OCI-LY1 (cell line): Measurements from ENCODE around the gene SEMA4B.

Experiments used
- H2AFZ ChIP-seq: fragments of 200-600 bp; sonication (generic), shearing (Covaris generic); 2 replicates; pipeline ENCODE4 v1.6.0; 2014; ENCODE audit warnings: antibody characterized with exemption, mild to moderate bottlenecking, low read length
- H3F3A ChIP-seq: fragments of 200-600 bp; sonication (generic), shearing (Covaris generic); 2 replicates; pipeline ENCODE4 v1.6.0; 2014; ENCODE audit warnings: mild to moderate bottlenecking, antibody characterized with exemption, low read length, moderate library complexity; ENCODE audit not compliant: insufficient read depth
- H3K27ac ChIP-seq: fragments of 200-600 bp; sonication (generic); 2 replicates; pipeline ENCODE4 v1.5.1; 2014; ENCODE audit warnings: low read length, mixed run types, mild to moderate bottlenecking, low read depth; ENCODE audit not compliant: poor library complexity, severe bottlenecking
- H3K27me3 ChIP-seq: fragments of 200-600 bp; sonication (generic); 2 replicates; pipeline ENCODE4 v1.6.0; 2014; ENCODE audit warnings: antibody characterized with exemption, mild to moderate bottlenecking, low read length, moderate library complexity; ENCODE audit not compliant: insufficient read depth
- H3K36me3 ChIP-seq: fragments of 200-600 bp; sonication (generic); 2 replicates; pipeline ENCODE4 v1.6.1; 2014; ENCODE audit warnings: mild to moderate bottlenecking, antibody characterized with exemption, low read length, moderate library complexity, mixed read lengths; ENCODE audit not compliant: insufficient read depth
- H3K4me1 ChIP-seq: fragments of 200-600 bp; sonication (generic); 2 replicates; pipeline ENCODE4 v1.5.1; 2014; ENCODE audit warnings: mild to moderate bottlenecking, low read length, moderate library complexity; ENCODE audit not compliant: insufficient read depth, severe bottlenecking
- H3K4me2 ChIP-seq: fragments of 200-600 bp; sonication (generic), shearing (Covaris generic); 2 replicates; pipeline ENCODE4 v1.6.1; 2014; ENCODE audit warnings: low read length
- H3K4me3 ChIP-seq: fragments of 200-600 bp; sonication (generic); 2 replicates; pipeline ENCODE4 v1.5.1; 2014; ENCODE audit warnings: low read length, low read depth, mild to moderate bottlenecking, mixed read lengths; ENCODE audit not compliant: poor library complexity, severe bottlenecking
- H3K79me2 ChIP-seq: fragments of 200-600 bp; shearing (Covaris generic); 2 replicates; pipeline ENCODE4 v1.6.1; 2016; ENCODE audit warnings: mixed run types, low read length, mixed read lengths; ENCODE audit not compliant: insufficient read depth
- H3K9ac ChIP-seq: fragments of 200-600 bp; sonication (generic), shearing (Covaris generic); 2 replicates; pipeline ENCODE4 v1.6.1; 2014; ENCODE audit warnings: mild to moderate bottlenecking, low read length, mixed read lengths
- H3K9me2 ChIP-seq: fragments of 200-600 bp; sonication (generic), shearing (Covaris generic); 2 replicates; pipeline ENCODE4 v1.6.1; 2014; ENCODE audit warnings: low read depth, mild to moderate bottlenecking, low read length, mixed read lengths
- H3K9me3 ChIP-seq: fragments of 200-600 bp; shearing (Covaris generic); 2 replicates; pipeline ENCODE4 v1.6.1; 2014; ENCODE audit warnings: low read length, mixed read lengths
- H4K20me1 ChIP-seq: fragments of 200-600 bp; sonication (generic), shearing (Covaris generic); 2 replicates; pipeline ENCODE4 v1.6.0; 2016; ENCODE audit warnings: mild to moderate bottlenecking, low read length; ENCODE audit not compliant: insufficient read depth
- CTCF ChIP-seq: fragments of 200-600 bp; sonication (generic), shearing (Covaris generic); IDR thresholded peaks from 2 replicates; pipeline ENCODE4 v1.5.1; 2017; ENCODE audit warnings: mild to moderate bottlenecking, antibody characterized with exemption, low read length, moderate library complexity, mixed read lengths
- EZH2 ChIP-seq: fragments of 200-600 bp; sonication (generic), shearing (Covaris generic); IDR thresholded peaks from 2 replicates; pipeline ENCODE4 v1.8.0; 2017; ENCODE audit warnings: borderline replicate concordance, mixed run types, mild to moderate bottlenecking, antibody characterized with exemption, low read length, moderate library complexity, mixed read lengths

The SEMA4B gene

GRCh38 chr15:90211009-90211408 is 9.9 kb downstream of the SEMA4B start:
- TF ChIP-seq CTCF (no peak), EZH2 (no peak)
- H3K4me3 ChIP-seq: no peak overlapping the region
- H2AFZ ChIP-seq: no peak overlapping the region
- no peaks in the 10 kb centered on the region for H3K9me3 ChIP-seq
- peaks cover 75% of the 10 kb centered on the region for H3K4me1 ChIP-seq
- H3K9ac ChIP-seq: peak overlapping the region; percentile 25; the same call in 1 of the 2 replicates
- no peaks in the 10 kb centered on the region for H3F3A ChIP-seq
- no peaks in the 10 kb centered on the region for H3K9me2 ChIP-seq
- H4K20me1 ChIP-seq: no peaks in the 10 kb centered on the region
- peak overlapping the region; percentile 88 for H3K27ac ChIP-seq
- H3K27me3 ChIP-seq: no peaks in the 10 kb centered on the region
- H3K4me2 ChIP-seq: peak overlapping the region; percentile 19; the same call in 1 of the 2 replicates
- peaks cover 12% of the 10 kb centered on the region; the same call in 1 of the 2 replicates for H3K36me3 ChIP-seq
- H3K79me2 ChIP-seq: no peaks in the 10 kb centered on the region

- Histone ChIP-seq H3K9me3 (no peaks in the 10 kb centered on the region), H2AFZ (no peak overlapping the region), H3K27ac (peak overlapping the region; percentile 88), H3K9ac (peak overlapping the region; percentile 25; the same call in 1 of the 2 replicates), H3K79me2 (no peaks in the 10 kb centered on the region), H3F3A (no peaks in the 10 kb centered on the region), H3K4me1 (peaks cover 75% of the 10 kb centered on the region), H4K20me1 (no peaks in the 10 kb centered on the region), H3K36me3 (peaks cover 8% of the 10 kb centered on the region; the same call in 1 of the 2 replicates), H3K4me2 (peak overlapping the region; percentile 19; the same call in 1 of the 2 replicates), H3K27me3 (no peaks in the 10 kb centered on the region), H3K9me2 (no peaks in the 10 kb centered on the region), H3K4me3 (peak overlapping the region; percentile 6)
- no peak for TF ChIP-seq EZH2
- no peak for TF ChIP-seq CTCF
These were observed 10.5 kb downstream of the SEMA4B start for GRCh38 chr15:90211440-90212143.

DNA sequence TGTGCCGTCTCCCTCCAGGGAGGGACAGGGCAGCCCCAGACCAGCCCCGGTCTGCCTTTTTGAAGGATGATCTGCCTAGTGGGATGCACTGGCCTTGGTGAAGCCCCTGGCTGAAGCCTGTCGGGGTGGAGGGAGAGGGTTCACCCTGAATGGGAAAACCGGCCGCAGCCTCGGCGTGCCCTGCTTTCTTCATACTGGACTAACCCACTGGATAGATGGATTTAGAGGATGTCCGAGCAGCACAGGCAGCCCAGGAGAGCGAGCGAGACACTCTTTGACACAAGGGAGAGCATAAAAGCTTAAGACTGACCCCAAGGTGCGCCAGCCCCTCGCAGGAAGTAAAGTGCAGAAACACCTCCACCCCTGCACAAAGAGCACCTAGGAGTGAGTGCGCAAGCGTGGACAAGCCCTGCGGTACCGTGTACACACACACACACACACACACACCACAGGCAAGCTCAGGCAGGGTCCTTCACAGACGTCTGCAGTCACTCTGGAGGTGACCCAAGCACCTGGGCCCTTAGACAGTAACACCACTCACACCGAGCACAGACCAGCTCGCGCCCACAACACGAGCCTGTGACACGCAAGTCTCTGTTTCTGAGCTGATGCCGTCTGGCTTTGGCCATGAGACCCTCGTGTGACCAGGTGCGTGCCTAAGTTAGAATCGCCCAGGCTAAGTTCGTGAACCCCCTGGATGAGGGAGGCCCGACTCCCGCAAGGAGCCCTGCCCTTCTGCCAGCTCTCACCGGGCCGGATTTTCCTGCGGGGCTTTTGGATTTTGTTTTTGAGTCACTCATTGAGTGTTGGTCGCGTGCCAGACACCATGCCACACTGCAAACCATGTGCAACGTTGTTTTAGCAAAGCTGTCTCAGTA is 11.3 kb downstream of the SEMA4B start:
- peaks cover 7% of the 10 kb centered on the region for H3K36me3 ChIP-seq
- H3K9ac ChIP-seq: peak overlapping the region; percentile 25; the same call in 1 of the 2 replicates
- H3K4me1 ChIP-seq: peaks cover 77% of the 10 kb centered on the region
- no peak for TF ChIP-seq CTCF
- no peak for TF ChIP-seq EZH2
- H3K27me3 ChIP-seq: no peaks in the 10 kb centered on the region
- H3K4me2 ChIP-seq: peak overlapping the region; percentile 26; the same call in 1 of the 2 replicates
- no peaks in the 10 kb centered on the region for H3K9me3 ChIP-seq
- H3K27ac ChIP-seq: peak overlapping the region; percentile 88
- no peaks in the 10 kb centered on the region for H4K20me1 ChIP-seq
- no peaks in the 10 kb centered on the region for H3K79me2 ChIP-seq
- no peaks in the 10 kb centered on the region for H3F3A ChIP-seq
- no peak overlapping the region for H2AFZ ChIP-seq
- H3K4me3 ChIP-seq: peak overlapping the region; percentile 6
- H3K9me2 ChIP-seq: no peaks in the 10 kb centered on the region
